Medulla oblongata (tissue), 1 donor: ENCODE measurements around the gene EPDR1.
"Not testable (repeated sequence)": the region's sequence is repeated elsewhere in the genome, so short reads cannot be mapped to it uniquely, and the experiment has no call there.

Experiments
- DNase-seq: peaks from one replicate; pipeline ENCODE4 v3.0.0-alpha.2; 2015; ENCODE audit errors: extremely low spot score

EPDR1 gene

GRCh38 chr7:37928878-37929277 is 8.4 kb downstream of the EPDR1 start:
- DNase-seq = no peak

GRCh38 chr7:37930226-37930948 is 9.9 kb downstream of the EPDR1 start:
- no peak for DNase-seq

- no peak for DNase-seq
Measured at GRCh38 chr7:37932543-37932942, 12.1 kb downstream of the EPDR1 start.

- DNase-seq = no peak
Measured at GRCh38 chr7:37933018-37933566, 12.7 kb downstream of the EPDR1 start.

- peak; percentile 60 for DNase-seq
Measured at GRCh38 chr7:37942934-37943610, 22.6 kb downstream of the EPDR1 start.

GRCh38 chr7:37943905-37944736 is 23.7 kb downstream of the EPDR1 start:
- DNase-seq = peak; percentile 55

GRCh38 chr7:37944737-37945054 is 24.3 kb downstream of the EPDR1 start:
- DNase-seq = no peak

- DNase-seq = no peak
Measured at GRCh38 chr7:37945336-37945735, 24.9 kb downstream of the EPDR1 start.

- DNase-seq = no peak
Measured at GRCh38 chr7:37947138-37947940, 26.9 kb downstream of the EPDR1 start.

- no peak for DNase-seq
Measured at GRCh38 chr7:37947941-37948210, 27.4 kb downstream of the EPDR1 start.

GRCh38 chr7:37952240-37952639 is 31.8 kb downstream of the EPDR1 start:
- DNase-seq = no peak

GRCh38 chr7:37954217-37954616 is 33.8 kb downstream of the EPDR1 start:
- DNase-seq = not testable (repeated sequence)

GRCh38 chr7:37956791-37957190 is 36.4 kb downstream of the EPDR1 start:
- DNase-seq = no peak

- DNase-seq = no peak
Measured at GRCh38 chr7:37957221-37957970, 37.0 kb downstream of the EPDR1 start.

- DNase-seq = no peak
Measured at GRCh38 chr7:37960483-37960882, 40.0 kb downstream of the EPDR1 start.

GRCh38 chr7:37961251-37961650 is 40.8 kb downstream of the EPDR1 start:
- no peak for DNase-seq

- no peak for DNase-seq
Measured at GRCh38 chr7:37964196-37964595, 43.8 kb downstream of the EPDR1 start.

GRCh38 chr7:37970211-37970610 is 49.8 kb downstream of the EPDR1 start:
- DNase-seq = no peak

GRCh38 chr7:37971491-37971890 is 51.1 kb downstream of the EPDR1 start:
- no peak for DNase-seq

GRCh38 chr7:37973915-37974314 is 53.5 kb downstream of the EPDR1 start:
- no peak for DNase-seq

- DNase-seq = no peak
Measured at GRCh38 chr7:37974711-37975110, 54.3 kb downstream of the EPDR1 start.
